HG02759 (cell line): ENCODE results near the gene CLIC3.
A peak's percentile ranks its signal among the peaks of the same experiment; 100 is the strongest.

Source experiments
- ATAC-seq: cut with Tn5 transposase; IDR thresholded peaks from one replicate; pipeline ENCODE4 v1.9.1; 2021; ENCODE audit warnings: mild to moderate bottlenecking, moderate library complexity; ENCODE audit not compliant: unreplicated experiment

CLIC3 gene

DNA sequence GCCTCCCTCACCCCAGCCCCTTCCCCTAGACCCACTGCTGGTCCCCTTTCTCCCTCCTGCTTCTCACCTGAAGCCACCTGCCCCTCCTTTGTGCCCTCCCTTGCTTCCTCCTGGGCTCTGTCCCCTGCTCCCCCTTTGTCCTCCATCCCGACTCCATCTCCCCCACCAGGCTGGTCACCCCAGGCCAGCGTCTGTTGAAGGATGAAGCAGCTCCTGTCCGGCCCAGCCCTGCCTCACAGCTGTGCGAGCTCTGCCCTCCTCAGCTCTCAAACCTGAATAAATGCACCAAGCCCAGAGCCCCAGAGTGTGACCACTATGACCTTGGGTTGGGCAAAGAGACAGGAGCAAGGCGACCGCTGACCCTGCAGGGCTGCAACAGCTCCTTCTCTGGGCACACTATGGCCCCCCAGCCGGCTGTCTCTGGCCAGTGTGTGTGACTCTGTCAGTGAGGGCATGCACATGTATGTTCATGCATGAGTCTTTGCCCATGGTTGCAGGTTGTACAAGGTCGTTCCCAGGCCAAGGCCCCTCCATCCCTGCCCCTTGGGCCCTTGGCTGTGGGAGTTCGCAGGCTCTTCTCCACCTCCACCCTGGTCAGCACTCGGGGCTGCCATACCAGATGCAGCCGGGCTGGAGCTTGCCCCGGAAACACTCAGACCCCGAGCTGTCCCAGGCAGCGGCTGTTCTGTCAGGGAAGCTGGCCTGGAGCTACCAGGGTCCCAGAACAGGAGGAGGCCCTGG lies 41.0 kb downstream of the CLIC3 start:
- ATAC-seq = no peak

DNA sequence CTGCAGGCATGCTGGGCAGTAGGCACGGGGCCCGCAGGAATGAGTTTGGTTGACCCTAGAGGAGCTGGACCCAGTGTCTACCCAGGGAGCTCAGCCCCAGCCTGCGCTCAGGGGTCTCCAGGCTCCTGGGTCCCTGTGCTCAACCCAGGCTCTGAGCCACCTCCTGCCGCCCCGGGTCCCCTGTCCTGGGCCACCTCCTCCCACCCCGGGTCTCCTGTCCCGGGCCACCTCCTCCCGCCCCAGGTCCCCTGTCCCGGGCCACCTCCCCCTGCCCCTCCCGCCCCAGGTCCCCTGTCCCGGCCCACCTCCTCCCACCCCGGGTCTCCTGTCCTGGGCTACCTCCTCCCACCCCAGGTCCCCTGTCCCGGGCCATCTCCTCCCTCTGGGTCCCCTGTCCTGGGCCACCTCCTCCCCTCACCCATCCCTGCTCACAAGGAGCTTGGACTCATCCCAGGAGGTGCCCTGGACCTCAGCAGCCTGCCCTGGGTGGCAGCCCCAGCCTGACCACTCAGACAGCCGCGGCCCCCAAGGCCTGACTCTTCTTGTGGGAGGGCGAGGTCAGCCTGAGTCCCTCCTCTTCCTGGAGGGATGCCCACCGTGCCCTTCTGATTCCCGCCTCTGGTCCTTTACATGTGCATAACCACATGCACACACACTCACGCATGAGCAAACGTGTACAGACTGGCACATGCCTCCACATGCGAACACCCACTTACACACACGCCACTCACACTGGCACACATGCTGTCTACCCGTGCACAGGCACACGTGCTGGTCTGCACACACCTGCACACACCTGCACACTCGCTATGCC lies 41.9 kb downstream of the CLIC3 start:
- ATAC-seq = no peak

DNA sequence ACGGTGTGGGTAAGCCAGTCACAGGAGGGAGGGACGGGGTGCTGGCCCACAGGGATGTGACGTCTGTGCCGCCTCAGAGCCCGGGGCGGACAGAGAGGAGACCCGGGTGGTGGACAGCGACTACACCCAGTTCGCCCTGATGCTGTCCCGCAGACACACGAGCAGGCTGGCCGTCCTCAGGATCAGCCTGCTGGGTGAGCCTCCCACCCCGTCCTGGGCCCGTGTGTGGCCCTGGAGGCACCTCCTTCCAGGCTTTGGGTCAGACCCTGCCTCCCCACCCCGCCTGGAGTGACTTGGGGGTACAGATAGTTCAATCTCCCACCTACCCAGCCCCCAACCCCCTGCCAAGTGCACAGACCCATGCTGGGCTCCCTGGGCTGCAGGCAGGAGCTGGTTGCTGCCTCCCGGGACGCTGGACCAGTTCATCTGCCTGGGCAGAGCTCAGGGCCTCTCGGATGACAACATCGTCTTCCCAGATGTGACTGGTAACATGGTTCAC lies 42.5 kb downstream of the CLIC3 start:
- no peak for ATAC-seq

DNA sequence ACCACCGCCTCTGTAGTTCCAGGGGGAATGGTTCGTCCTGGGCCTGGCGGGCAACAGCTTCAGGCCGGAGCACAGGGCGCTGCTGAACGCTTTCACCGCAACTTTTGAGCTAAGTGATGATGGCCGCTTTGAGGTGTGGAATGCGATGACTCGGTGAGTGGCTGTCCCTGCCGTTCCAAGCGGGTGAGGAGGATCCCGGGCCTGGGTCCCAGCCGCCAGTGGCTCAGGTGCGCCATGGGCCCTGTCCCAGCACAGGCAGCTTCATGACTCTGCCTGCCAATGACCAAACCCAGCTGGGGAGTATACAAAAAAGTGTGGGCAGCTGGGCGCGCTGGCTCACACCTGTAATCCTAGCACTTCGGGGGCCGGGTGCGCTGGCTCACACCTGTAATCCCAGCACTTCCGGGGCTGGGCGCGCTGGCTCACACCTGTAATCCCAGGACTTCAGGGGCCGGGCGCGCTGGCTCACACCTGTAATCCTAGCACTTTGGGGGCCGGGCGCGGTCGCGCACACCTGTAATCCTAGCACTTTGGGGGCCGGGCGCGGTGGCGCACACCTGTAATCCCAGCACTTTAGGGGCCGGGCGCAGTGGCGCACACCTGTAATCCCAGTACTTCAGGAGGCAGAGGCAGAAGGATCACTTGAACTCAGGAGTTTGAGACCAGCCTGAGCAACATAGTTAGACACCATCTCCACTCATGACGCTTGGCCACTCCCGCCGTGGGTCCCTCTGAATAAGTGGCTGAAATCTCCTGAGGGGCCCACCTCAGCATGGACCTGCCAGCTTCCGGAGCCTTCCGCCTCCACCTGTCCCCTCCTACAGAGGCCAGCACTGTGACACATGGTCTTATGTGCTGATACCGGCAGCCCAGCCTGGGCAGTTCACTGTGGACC lies 43.2 kb downstream of the CLIC3 start:
- ATAC-seq = no peak

DNA sequence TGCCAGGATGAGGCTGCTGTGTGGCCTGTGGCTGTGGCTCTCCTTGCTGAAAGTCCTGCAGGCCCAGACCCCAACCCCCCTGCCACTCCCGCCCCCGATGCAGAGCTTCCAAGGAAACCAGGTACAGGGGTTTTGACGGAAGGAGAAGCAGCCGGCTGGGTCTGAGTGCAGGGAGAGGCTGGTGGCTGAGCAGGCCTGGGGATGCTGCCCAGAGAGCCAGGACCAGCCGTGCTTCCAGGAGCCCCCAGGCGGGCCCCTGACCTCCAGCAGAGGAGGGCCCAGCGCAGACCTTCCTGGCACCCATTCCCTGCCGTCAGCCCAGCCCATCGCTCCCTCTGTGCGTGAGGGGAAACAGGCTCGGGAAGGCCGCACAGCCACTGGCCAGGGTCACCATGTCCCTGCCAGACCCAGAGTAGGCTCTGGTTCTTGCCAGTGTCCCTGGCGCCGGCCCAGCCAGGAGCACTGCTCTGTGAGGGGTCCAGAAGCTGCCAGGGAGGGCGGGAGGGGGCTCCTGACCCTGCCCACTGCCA lies 44.0 kb downstream of the CLIC3 start:
- ATAC-seq = no peak

DNA sequence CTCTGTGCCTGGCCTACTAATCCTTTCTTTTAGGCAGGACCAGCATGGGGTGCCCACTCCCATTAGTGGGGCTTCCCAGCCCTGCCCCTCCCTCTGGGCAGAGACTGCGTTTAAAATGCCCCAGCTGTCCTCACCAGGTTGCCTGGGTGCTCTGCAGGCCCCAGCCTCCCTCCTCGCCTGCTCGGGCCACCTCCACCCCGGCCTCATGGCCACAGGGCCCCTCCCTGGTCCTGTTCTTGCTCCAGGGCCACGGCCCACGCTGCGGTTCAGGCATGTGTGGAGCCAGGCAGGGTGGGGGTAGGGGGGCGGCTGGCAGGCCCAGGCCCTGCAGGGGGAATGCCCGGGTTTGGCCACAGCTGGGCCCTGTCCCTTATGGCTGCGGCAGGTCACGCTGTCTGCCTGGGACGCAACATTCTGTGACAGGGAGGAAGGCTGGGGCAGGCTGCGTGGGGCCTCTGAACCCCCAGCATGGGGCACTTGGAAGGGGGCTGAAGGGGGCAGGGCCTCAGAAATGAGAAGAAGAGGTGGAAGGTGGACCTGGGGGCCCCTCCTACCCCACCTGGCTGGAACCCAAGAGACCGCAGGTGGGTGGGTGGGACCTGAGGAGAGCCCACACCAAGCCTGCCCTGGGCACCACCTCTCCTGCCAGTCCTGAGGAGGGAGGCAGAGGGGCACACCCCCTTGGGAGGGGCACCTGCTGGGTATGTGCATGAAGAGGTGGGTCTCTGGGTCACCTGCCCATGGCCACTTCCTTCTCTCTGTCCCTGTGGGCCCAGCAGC lies 44.6 kb downstream of the CLIC3 start, which contains the start of gene LCN12:
Gene LCN12, plus strand, starts transcription at position 733 of the 780 bp plus-strand sequence. CDS start 55 bp downstream, outside the sequence.
- no peak for ATAC-seq

DNA sequence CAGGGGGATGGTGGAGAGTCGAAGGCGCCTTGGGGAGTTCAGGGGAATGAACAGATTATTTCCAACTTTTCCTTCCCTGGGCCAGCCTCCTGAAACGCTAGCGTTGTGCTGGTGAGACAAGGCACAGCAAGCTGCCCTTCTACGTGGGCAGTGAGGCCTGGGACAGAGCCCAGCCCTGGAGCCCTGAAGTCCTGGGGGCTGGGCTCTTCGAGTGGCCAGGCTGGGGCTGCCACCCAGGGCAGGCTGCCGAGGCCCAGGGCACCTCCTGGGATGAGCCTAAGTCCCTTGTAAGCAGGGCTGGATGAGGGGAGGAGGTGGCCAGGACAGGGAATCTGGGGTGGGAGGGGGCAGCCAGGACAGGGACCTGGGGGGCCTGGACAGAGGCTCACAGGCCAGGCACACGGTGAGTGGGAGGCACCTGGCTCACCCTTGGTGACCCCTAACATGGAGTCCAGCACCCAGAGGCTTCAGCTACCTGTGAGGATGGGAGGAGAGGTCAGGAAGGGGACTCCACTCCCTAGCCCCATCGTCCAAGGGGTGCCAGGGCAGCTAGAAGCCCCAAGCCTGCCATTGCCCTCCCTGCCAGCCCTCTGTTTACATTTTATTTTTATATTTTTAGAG lies 45.6 kb downstream of the CLIC3 start:
- ATAC-seq = no peak

DNA sequence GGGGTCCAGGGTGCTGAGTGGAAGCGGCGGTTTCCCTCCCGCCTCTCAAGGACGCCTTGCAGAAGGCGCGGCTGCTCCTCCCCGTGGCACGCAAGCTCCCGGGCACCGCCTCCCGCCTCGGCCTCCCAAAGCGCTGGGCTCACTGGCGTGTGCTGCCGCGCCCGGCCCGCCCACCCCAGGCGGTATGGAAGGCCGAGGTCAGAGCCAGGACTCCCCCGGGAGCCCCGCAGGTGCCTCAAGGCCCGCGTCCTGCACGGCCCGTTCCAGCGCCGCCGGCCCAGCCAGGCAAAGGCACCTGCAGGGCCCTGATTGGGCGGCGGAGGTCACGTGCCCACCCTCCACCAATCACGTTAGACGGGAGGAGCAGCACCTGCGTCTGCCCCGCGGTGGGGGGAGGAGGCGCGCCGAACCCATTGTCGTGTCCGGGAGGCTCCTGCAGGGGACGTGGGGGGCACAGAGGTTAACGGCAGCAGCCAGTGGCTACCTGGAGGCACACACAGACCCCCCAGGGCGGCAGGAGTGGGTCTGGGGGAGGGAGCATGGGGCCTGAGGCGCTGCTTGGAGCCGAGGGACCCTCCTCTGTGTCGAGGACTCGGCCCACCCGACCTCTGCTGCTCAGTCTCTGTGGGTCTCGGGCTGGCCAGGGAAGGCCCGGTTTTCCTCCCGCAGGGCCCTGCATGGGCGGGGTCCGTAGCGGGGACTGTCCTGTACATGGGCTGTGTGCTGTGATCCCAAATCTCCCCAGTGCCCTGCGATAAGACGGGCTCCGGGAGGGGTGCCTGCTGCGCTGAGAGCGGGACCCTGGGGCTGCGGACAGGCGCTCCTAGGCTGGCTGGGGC lies 46.3 kb downstream of the CLIC3 start:
- ATAC-seq = peak; percentile 83

DNA sequence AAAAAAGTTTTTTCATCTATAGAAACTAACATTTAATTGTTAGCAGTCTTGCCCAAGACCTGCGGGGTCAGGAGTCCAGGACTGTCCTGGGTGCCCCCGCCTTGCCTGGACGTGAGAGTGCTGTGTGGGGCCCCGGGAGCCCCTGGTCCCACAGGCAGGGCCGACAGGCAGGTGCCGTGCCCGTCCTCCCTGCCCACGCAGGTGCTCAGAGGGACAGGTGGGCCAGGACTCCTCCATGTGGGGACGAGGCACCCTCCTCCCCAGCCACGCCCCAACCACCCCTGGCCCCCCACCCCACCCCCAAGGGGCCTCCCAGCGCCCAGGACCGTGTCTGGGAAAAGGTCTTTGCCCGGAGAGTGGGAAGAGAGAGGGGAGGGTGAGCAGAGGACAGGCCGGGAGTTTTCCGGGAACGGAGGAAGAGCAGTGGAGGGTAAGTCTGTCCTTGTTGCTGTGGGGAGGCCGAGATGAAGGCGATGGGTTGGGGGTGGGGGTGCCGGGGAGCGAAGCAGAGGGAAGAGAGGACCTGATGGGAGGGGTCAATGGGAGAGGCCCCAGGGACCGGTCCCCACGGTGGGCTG lies 47.0 kb downstream of the CLIC3 start:
- no peak for ATAC-seq

DNA sequence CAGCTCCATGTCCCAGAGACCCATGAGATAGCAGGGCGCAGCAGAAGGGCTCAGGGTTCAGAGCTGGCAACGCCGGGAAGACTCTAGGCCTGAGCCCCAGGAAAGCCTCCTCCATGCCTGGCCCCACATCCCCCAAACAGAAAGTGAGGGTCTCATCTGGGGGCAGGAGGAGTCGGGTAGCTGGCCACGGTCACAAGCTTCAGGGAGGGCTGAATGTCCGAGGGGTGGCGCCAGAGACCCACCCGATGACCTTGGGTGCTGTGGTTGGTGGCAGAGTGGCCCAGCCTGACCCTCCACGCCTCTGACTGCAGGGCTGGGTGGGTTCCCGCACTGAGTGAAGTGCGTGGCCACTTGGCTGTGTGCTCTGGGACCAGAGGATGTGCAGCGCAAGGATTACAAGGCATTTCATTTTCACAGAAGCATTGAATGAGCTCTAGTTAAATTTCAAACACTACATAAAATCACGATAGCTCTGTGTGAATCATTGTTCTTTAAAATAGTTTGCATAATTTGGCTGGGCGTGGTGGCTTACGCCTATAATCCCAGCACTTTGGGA lies 48.3 kb downstream of the CLIC3 start:
- no peak for ATAC-seq

DNA sequence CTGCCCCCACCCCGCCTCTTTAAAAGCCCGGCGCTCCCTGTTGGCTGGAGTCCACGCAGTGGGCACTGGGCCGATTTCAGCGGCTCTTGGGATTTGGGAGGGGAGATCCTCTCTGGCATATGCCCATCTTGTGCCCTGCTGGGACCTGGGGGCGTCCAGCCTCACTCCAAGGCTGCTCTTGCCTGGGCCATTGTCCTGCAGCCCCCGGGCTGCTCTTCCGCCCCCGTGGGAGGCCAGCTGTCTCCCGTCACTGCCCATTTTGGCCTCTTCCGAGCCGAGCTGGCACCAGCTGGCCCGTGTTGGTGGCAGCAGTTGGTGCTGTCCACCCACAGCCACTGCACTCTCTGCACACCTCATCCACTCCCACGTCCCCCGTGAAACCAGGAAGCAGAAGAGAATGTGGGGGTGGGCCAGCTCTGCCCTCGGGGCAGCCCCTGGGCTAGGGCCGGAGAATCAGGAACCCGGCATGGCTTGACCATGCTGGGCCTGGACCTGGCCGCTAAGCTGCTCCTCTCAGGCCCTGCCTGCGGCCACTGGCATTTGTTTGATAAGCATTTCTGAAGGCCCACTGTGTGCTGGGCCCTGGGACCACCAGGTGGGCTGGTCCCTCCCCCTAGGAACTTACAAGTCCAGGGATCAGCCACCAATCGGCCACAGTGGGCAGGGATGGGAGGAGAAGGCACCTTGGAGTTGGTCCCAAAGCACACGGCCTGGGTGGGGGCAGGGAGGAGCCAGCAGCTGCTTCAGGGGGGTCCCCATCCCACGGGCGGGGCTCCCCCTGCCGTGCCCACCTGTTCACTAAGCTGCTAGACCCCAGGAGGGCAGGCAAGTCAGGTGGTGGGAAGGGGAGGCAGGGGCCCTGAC lies 49.1 kb downstream of the CLIC3 start:
- ATAC-seq = no peak

DNA sequence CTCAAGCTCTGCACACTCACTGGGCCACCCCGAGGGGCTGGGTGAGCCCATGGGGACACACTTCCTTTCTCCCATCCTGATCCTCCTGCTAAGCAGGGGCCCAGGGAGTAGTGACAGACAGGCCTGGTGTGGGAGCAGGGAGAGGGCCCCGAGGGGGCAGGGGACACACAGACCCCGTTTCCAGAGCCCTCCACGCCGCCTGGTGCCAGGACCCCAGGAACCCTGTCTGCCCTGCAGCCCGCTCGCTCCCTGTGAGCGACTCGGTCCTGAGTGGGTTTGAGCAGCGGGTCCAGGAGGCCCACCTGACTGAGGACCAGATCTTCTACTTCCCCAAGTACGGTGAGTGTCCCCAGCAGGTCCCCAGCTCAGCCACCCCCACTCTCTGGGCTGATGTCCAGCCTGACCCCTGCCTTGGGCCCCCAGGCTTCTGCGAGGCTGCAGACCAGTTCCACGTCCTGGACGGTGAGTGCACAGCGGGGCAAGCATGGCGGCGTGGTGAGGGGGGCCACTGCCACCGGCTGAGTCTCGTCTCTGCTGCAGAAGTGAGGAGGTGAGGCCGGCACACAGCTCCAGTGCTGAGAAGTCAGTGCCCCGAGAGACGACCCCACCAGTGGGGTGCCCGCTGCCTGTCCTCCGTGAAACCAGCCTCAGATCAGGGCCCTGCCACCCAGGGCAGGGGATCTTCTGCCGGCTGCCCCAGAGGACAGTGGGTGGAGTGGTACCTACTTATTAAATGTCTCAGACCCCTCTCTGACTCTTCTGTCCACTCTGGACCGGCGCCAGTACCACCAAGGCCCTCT lies 49.9 kb downstream of the CLIC3 start:
- ATAC-seq = no peak

DNA sequence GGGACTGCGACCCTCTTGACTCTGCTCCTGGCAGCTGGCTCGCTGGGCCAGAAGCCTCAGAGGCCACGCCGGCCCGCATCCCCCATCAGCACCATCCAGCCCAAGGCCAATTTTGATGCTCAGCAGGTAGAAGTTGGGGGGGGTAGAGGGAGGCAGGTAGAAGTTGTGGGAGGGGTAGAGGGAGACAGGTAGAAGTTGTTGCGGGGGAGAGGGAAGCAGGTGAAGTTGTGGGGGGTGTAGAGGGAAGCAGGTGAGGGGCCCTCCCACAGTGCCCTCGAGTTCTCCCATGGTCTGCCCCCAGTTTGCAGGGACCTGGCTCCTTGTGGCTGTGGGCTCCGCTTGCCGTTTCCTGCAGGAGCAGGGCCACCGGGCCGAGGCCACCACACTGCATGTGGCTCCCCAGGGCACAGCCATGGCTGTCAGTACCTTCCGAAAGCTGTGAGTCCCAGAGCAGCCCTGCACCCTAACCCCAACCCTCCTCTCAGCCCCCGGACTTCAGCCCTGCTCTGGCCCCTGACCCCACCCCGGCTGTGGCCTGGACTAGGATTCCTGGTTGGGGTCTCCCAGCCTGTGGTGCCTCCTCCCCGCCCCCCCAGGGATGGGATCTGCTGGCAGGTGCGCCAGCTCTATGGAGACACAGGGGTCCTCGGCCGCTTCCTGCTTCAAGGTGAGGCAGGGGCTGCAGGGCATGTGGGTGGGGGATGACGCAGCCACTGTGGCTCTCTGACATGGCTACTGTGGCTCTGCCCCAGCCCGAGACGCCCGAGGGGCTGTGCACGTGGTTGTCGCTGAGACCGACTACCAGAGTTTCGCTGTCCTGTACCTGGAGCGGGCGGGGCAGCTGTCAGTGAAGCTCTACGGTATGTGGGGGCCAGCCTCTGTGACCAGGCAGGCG lies 50.8 kb downstream of the CLIC3 start:
- no peak for ATAC-seq
